ENCODE results near the gene FAM210A.
"Not testable (repeated sequence)": the region's sequence is repeated elsewhere in the genome, so short reads cannot be mapped to it uniquely, and the experiment has no call there.

The FAM210A gene

DNA sequence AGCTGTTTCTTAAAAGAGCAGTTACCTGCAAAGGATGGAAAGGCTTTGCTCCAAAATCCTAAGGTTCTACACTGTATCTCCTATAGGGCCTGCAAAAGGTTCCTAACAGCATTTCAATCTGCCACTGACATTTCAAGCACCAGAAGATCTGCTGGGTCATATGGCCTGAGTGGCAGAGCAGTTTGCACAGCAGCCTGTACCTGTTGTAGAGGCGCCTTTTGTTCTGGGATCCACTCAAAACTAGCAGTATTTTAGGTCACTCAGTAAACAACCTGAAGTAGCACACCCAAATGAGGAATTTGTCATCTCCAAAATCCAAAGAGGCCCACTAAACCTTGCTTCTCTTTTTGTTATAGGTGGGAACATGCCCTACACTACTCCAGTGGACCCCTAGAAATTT lies 6.2 kb downstream of the FAM210A start:
- Mint-ChIP-seq H3K4me1 (ENCODE audit: low read depth) (peaks cover 41% of the 10 kb centered on the region), H3K27ac (no peak overlapping the region), H3K9me3 (ENCODE audit: low read depth) (no peaks in the 10 kb centered on the region), H3K36me3 (peaks cover 7% of the 10 kb centered on the region), H3K27me3 (no peaks in the 10 kb centered on the region), H3K4me3 (no peak overlapping the region)

DNA sequence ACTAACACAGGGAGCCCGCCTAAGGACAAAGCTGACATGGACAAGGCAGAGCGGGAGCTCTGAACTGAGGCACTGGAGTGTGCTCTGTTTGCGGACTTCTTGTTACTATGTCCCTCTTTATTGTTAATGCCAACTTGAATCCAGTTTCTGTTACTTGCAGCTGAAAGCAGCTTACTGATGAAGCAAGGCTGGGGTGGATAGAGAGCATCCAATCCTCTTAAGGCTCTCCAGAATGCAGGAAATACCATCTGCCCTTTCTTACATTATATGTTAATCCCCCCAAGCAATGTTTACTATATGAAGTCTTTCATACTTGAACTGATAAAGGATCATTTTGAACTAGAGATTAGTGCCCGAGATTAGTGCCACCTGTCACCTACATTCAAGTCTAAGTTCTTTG lies 9.4 kb downstream of the FAM210A start:
- no peak overlapping the region for H3K27ac Mint-ChIP-seq
- no peaks in the 10 kb centered on the region for H3K27me3 Mint-ChIP-seq

GRCh38 chr18:13715330-13715729 lies 11.0 kb downstream of the FAM210A start:
- peaks cover 34% of the 10 kb centered on the region for H3K4me1 Mint-ChIP-seq (ENCODE audit: low read depth)
- H3K27me3 Mint-ChIP-seq, result no peaks in the 10 kb centered on the region
- no peak overlapping the region for H3K27ac Mint-ChIP-seq
- H3K36me3 Mint-ChIP-seq, result peaks cover 7% of the 10 kb centered on the region
- H3K4me3 Mint-ChIP-seq, result no peak overlapping the region
- no peaks in the 10 kb centered on the region for H3K9me3 Mint-ChIP-seq (ENCODE audit: low read depth)

More for the DNA sequence above, 9.4 kb downstream of the FAM210A start:
- Mint-ChIP-seq H3K4me3 (no peak overlapping the region), H3K4me1 (ENCODE audit: low read depth) (peaks cover 30% of the 10 kb centered on the region), H3K36me3 (peaks cover 7% of the 10 kb centered on the region), H3K9me3 (ENCODE audit: low read depth) (no peaks in the 10 kb centered on the region)

GRCh38 chr18:13713455-13714055 lies 12.8 kb downstream of the FAM210A start:
- Mint-ChIP-seq H3K27me3 (no peaks in the 10 kb centered on the region), H3K36me3 (peaks cover 15% of the 10 kb centered on the region), H3K4me3 (no peak overlapping the region), H3K4me1 (ENCODE audit: low read depth) (peaks cover 35% of the 10 kb centered on the region), H3K27ac (no peak overlapping the region), H3K9me3 (ENCODE audit: low read depth) (no peaks in the 10 kb centered on the region)

DNA sequence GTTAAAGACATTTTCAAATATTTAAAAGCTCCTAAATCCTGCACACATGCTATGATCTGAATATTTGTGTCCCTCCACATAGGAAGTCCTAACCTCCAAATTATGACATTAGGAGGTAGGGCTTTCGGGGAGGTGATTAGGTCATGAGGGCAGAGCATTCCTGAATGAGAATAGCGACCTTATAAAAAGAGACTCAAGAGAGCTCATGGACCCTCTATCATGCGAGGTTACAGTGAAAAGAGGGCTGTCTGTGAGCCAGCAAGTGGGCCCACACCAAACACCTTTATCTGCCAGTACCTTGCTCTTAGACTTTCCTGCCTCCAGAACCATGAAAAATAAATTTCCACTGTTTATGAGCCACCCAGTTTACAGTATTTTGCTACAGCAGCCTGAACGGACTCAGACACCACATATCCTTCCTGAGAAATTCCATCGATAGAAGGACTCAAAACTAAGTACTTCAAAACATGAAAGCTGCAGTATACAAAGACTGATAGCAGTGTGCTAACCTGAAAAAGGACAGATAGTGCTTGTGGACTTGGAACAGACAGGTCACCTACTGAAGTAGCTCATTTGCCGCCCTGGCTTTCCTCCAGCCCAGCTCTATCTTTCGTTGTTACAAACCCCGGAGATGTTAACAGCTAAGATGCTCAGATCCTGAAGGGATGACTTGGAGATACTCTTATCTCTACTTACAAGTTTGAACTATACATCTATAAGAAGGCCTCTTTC lies 13.8 kb downstream of the FAM210A start:
- Mint-ChIP-seq H3K27ac (no peak overlapping the region), H3K4me3 (no peak overlapping the region), H3K27me3 (no peaks in the 10 kb centered on the region), H3K36me3 (peaks cover 11% of the 10 kb centered on the region), H3K9me3 (ENCODE audit: low read depth) (no peaks in the 10 kb centered on the region), H3K4me1 (ENCODE audit: low read depth) (peaks cover 35% of the 10 kb centered on the region)

DNA sequence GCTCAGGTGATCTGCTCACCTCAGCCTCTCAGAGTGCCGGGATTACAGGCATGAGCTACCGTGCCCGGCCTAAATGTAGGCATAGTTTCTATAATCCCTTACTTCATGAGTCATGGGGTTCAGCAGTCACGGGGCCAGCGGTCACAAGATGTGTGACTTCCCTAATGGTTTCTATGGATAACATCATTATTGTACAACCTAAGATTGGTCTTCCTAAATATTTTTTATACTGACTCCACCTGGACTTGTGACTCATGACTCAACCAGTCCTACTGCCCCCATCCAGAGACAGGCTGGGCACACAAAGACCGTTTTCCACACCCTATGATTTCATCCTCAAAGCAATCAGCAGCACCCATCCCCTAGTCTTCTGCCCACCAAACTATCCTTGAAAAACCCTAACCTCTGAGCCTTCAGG lies 15.9 kb downstream of the FAM210A start:
- Mint-ChIP-seq H3K27me3 (no peaks in the 10 kb centered on the region), H3K4me1 (ENCODE audit: low read depth) (peaks cover 24% of the 10 kb centered on the region), H3K4me3 (no peak overlapping the region), H3K9me3 (ENCODE audit: low read depth) (no peaks in the 10 kb centered on the region), H3K36me3 (peaks cover 17% of the 10 kb centered on the region), H3K27ac (no peak overlapping the region)

DNA sequence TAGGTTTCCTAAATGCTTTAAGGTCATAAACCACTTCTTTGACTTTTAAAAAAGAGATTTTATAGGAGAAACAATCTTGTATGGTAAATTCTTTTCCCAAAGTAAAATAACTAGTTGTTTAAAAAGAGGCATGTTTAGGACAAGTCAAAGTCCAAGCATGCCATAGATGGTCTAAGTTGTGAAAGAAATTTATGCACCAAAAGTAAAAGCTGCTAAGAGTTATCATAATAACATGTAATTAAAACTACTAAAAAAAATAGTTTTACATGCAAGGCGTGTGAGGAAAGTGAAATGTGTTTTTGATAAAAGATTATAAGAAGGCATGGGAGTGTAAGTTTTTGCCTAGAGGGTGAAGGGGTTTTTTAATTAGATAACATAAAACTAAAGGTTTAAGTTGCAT lies 22.5 kb downstream of the FAM210A start:
- Mint-ChIP-seq H3K4me3 (no peak overlapping the region), H3K4me1 (ENCODE audit: low read depth) (peaks cover 3% of the 10 kb centered on the region), H3K27ac (no peak overlapping the region), H3K9me3 (ENCODE audit: low read depth) (peaks cover 12% of the 10 kb centered on the region), H3K36me3 (peaks cover 17% of the 10 kb centered on the region), H3K27me3 (no peaks in the 10 kb centered on the region)

GRCh38 chr18:13700153-13700552 lies 26.2 kb downstream of the FAM210A start:
- peaks cover 5% of the 10 kb centered on the region for H3K4me1 Mint-ChIP-seq (ENCODE audit: low read depth)
- H3K36me3 Mint-ChIP-seq, result peaks cover 20% of the 10 kb centered on the region
- H3K27ac Mint-ChIP-seq, result no peak overlapping the region
- peaks cover 16% of the 10 kb centered on the region for H3K9me3 Mint-ChIP-seq (ENCODE audit: low read depth)
- no peaks in the 10 kb centered on the region for H3K27me3 Mint-ChIP-seq
- no peak overlapping the region for H3K4me3 Mint-ChIP-seq

GRCh38 chr18:13696961-13697360 lies 29.4 kb downstream of the FAM210A start:
- Mint-ChIP-seq H3K4me3 (no peak overlapping the region), H3K27ac (no peak overlapping the region)

DNA sequence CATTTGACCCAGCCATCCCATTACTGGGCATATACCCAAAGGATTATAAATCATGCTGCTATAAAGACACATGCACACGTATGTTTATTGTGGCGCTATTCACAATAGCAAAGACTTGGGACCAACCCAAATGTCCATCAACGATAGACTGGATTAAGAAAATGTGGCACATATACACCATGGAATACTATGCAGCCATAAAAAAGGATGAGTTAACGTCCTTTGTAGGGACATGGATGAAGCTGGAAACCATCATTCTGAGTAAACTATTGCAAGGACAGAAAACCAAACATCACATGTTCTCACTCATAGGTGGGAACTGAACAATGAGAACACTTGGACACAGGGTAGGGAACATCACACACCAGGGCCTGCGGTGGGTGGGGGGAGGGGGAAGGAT lies 31.0 kb downstream of the FAM210A start:
- H3K4me3 Mint-ChIP-seq, H3K27me3 Mint-ChIP-seq, H3K27ac Mint-ChIP-seq: not testable (repeated sequence)
- Mint-ChIP-seq H3K4me1 (ENCODE audit: low read depth) (peaks cover 19% of the 10 kb centered on the region), H3K36me3 (peaks cover 21% of the 10 kb centered on the region), H3K9me3 (ENCODE audit: low read depth) (peaks cover 10% of the 10 kb centered on the region)

More at GRCh38 chr18:13696961-13697360, 29.4 kb downstream of the FAM210A start:
- peaks cover 21% of the 10 kb centered on the region for H3K36me3 Mint-ChIP-seq
- H3K27me3 Mint-ChIP-seq, result no peaks in the 10 kb centered on the region
- H3K4me1 Mint-ChIP-seq (ENCODE audit: low read depth), result peaks cover 15% of the 10 kb centered on the region
- peaks cover 10% of the 10 kb centered on the region for H3K9me3 Mint-ChIP-seq (ENCODE audit: low read depth)

DNA sequence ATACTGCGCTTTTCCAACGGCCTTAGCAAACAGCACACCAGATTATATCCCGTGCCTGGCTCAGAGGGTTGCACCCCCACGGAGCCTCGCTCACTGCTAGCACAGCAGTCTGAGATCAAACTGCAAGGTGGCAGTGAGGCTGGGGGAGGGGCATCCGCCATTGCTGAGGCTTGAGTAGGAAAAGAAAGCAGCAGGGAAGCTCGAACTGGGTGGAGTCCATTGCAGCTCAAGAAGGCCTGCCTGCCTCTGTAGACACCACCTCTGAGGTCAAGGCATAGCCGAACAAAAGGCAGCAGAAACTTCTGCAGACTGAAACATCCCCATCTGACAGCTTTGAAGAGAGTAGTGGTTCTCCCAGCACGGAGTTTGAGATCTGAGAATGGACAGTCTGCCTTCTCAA lies 36.3 kb downstream of the FAM210A start:
- H3K4me3 Mint-ChIP-seq; H3K27me3 Mint-ChIP-seq; H3K27ac Mint-ChIP-seq; H3K9me3 Mint-ChIP-seq (ENCODE audit: low read depth): not testable (repeated sequence)
- peaks cover 10% of the 10 kb centered on the region for H3K36me3 Mint-ChIP-seq
- peaks cover 33% of the 10 kb centered on the region for H3K4me1 Mint-ChIP-seq (ENCODE audit: low read depth)

DNA sequence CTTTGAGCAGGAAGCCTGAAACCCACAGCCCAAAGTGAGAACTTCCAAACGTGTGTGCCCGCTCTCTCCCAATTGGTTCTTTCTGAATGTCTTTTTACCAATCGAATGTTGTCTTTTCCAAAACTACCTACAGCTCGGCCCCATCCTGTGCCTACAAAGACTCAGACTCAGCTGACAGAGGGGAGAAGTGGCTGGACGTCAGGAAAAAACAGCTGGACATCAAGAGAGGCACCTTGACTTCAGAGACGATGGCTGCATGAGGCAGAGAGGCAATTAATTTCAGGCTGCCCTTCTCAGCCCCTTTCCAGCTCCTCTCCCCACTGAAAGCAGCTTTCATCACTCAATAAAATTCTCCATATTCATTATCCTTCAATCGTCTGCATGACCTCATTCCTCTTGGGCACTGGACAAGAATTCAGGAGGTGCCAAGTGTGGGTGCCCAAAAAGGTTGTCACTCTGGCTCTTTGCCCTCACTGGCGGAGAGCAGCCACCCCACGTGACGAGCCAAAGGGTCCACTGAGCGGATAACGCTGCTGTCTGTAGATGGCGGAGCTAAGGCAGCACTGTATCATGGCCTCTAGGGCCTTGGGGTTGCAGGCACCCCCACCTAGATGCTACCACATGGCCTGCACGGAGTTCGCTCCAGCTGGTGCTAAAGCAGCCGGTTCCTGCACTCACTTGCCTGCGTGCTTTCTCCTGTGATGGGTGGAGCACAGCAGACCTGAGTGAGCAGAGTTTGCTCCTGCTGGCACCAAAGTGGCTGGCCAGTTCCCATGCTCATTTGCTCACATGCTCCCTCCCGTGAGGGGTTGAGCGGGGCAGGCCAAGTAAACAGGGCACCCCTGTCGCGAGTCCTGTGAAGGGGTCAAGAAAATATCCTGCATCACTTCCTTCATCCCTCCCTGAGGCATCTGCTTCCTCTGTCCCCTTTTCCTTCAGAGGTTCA lies 37.9 kb downstream of the FAM210A start:
- H3K4me1 Mint-ChIP-seq (ENCODE audit: low read depth), result peaks cover 34% of the 10 kb centered on the region
- peaks cover 12% of the 10 kb centered on the region for H3K36me3 Mint-ChIP-seq
- H3K4me3 Mint-ChIP-seq, result no peak overlapping the region
- H3K27me3 Mint-ChIP-seq, result no peaks in the 10 kb centered on the region
- H3K27ac Mint-ChIP-seq, result no peak overlapping the region
- H3K9me3 Mint-ChIP-seq (ENCODE audit: low read depth), result no peaks in the 10 kb centered on the region

- no peaks in the 10 kb centered on the region for H3K9me3 Mint-ChIP-seq (ENCODE audit: low read depth)
- no peaks in the 10 kb centered on the region for H3K27me3 Mint-ChIP-seq
- H3K36me3 Mint-ChIP-seq, result peaks cover 9% of the 10 kb centered on the region
- H3K27ac Mint-ChIP-seq, result no peak overlapping the region
- no peak overlapping the region for H3K4me3 Mint-ChIP-seq
- H3K4me1 Mint-ChIP-seq (ENCODE audit: low read depth), result peaks cover 29% of the 10 kb centered on the region
Observed at GRCh38 chr18:13684546-13684945, 41.8 kb downstream of the FAM210A start.

GRCh38 chr18:13681701-13682100 lies 44.7 kb downstream of the FAM210A start:
- Mint-ChIP-seq H3K27me3 (no peaks in the 10 kb centered on the region), H3K9me3 (ENCODE audit: low read depth) (no peaks in the 10 kb centered on the region), H3K4me3 (no peak overlapping the region), H3K36me3 (peaks cover 4% of the 10 kb centered on the region), H3K27ac (no peak overlapping the region), H3K4me1 (ENCODE audit: low read depth) (peaks cover 24% of the 10 kb centered on the region)

GRCh38 chr18:13680612-13681011 lies 45.7 kb downstream of the FAM210A start:
- Mint-ChIP-seq H3K9me3 (ENCODE audit: low read depth) (no peaks in the 10 kb centered on the region), H3K27ac (no peak overlapping the region), H3K27me3 (no peaks in the 10 kb centered on the region), H3K4me1 (ENCODE audit: low read depth) (peaks cover 16% of the 10 kb centered on the region), H3K36me3 (peaks cover 4% of the 10 kb centered on the region), H3K4me3 (no peak overlapping the region)
